ENCODE data around the gene SRA1.

The SRA1 gene

DNA sequence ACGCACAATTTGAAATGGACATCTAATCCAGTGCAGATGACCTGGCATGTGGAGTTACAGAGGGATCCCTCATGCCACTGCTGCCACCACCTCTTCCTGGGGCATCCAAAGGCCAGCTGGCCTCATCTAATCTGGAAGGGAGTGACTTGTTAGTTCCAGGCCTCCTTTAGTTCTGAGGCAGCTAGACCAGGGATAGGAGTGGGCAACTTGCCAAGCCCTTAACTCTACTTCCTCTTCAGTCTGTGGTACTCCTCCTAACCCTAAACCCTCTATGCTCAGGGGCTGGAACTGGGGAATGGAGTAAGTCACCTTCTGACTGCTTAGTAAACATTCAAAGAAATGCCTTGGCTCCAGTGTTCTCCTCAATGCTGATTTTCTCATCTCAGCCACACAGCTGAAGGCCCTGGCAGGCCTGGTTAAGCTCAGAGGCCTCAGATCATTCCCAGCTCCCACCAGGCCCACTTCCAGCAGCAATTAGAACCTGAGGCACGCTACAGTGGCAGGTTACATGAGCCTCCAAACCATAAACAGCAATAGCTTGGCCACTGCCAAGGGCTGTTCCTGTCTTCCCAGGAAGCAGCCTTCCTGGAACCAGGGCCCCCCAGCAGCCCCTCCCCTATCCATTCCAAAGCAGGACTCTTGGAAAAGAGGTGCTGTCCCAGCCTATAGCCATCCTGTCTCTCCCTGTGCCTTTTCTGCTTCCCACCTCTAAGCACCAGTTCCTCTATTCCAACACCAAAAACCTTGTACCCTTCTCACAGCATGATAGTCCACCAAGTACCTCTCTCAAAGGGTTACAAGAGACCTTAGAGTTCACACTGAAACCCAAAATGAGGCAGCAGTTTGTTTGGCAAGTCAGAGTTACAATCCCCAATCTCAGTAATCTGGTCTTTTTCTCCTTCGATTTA is 7.8 kb downstream of the SRA1 start:
- no peak for DNase-seq (ENCODE audit: low read depth)

GRCh38 chr5:140548791-140549190 is 8.5 kb downstream of the SRA1 start:
- no peak for DNase-seq (ENCODE audit: low read depth)

DNA sequence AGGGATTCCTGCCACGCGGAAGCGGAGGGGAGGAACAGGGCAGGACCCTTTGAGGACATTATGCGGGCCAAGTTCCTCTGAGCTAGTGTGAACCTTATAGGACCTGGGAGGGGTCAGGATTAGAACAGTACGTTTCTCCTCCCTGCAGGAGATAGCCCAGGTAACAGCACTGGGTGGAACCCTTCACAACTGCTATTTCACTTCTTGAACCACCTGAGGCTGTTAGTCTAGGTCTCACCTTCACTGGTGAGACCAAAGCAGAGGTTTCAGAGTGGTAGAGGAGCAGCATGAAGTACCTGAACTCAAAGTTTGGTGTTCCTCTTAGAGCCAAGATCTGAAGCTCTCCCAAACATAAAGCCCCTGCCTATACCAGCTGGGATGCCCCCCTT is 9.0 kb downstream of the SRA1 start:
- DNase-seq (ENCODE audit: low read depth), result no peak

DNA sequence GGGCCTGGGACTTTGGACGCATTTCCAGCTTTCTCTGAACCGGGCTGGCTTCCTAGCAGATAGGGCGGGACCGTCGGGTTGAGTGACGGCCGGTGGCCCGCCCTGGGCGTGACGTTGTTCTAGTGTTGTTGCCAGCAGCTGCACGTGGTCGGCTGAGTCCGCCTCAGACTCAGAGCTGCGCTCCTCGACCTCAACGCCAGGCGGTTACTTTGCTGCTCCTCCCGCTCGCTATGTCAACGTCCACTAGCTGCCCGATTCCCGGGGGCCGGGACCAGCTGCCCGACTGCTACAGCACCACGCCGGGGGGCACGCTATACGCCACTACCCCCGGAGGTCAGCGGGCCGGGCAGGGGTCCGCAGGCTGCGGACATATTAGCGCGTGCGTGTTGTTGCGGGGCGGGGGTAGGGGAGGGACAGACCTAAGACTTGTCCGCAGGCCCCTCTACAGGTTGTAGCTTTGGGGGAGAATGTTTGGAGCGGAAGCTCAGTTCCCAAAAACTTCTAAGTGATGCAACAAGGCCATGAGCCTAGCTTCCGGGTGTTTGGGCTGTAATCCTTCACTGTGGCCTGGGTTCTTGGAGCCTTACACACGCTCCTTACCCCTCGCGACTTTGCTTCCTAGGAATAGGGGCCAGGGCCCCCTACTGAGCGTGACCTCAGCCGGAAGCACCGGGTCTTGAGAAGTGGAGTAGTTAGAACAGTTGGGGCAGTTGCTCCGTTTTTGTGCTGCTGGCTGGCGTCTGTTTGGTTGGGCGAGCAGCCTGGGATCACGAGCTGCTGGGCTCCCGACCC is 9.6 kb downstream of the SRA1 start, which contains the start of gene EIF4EBP3:
Gene EIF4EBP3, plus strand, starts transcription at position 155 of the 792 bp plus-strand sequence. Its CDS starts 76 bp downstream, at position 231.
- DNase-seq (ENCODE audit: low read depth), result peak; percentile 84

- no peak for DNase-seq (ENCODE audit: low read depth)
Observed at GRCh38 chr5:140546851-140547507, 10.3 kb downstream of the SRA1 start.

- DNase-seq (ENCODE audit: low read depth), result no peak
Observed at GRCh38 chr5:140545606-140546005, 11.7 kb downstream of the SRA1 start.

GRCh38 chr5:140544986-140545385 is 12.3 kb downstream of the SRA1 start:
- DNase-seq (ENCODE audit: low read depth), result no peak

GRCh38 chr5:140542972-140543371 is 14.3 kb downstream of the SRA1 start:
- no peak for DNase-seq (ENCODE audit: low read depth)

DNA sequence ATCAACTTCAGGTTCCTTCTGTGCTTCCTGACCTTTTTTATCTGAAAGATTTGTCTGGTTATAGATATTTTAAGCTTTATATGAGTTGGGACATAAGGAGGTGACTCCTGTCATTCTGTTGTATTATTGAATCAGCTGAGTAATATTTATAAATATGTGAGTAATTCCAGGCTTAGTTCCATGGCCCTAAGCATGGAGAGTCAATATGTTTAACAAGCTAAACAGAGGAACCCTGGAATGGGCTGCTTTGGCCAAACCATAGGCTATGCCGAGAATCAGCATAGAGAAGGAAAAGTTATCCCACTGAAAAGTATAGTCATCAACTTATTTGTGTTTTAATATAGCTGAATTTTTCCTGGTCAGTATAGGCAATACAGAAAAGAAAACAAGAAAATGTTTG is 17.0 kb downstream of the SRA1 start:
- DNase-seq (ENCODE audit: low read depth), result no peak

DNA sequence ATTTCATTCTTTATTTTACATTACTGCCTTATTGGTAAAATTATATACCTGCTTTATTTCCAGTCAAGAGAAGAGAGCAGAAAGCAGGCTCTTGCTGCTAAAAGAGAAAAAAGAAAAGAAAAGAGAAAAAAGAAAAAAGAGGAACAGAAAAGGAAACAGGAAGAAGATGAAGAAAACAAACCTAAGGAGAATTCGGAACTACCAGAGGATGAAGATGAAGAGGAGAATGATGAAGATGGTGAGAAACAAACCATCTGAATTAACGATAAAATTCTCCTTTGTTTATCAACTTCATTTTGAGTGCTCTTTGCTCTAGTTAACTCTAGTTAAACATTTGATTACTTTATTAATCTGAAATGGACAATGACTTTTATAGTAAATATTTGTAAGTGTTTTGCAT is 33.3 kb downstream of the SRA1 start:
- no peak for DNase-seq (ENCODE audit: low read depth)

DNA sequence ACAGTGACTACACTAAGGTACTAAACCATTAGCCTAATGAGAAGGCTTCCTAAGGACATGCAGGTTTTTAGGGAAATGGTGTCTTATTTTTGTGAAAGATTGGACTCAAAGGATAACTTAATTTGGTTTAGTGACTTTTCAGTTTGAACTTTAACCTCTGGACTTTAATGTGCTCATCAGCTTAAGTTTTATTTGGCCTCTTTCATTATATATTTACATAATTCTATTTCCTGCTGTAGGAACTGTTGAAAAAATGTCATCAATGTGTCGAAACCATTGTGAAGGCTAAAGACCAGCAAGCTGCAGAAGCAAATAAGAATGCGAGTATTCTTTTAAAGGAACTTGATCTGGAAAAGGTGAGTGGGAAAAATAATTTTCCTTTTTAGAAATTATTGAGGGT is 44.1 kb downstream of the SRA1 start:
- no peak for DNase-seq (ENCODE audit: low read depth)

GRCh38 chr5:140509898-140510297 is 47.4 kb downstream of the SRA1 start:
- DNase-seq (ENCODE audit: low read depth), result no peak

DNA sequence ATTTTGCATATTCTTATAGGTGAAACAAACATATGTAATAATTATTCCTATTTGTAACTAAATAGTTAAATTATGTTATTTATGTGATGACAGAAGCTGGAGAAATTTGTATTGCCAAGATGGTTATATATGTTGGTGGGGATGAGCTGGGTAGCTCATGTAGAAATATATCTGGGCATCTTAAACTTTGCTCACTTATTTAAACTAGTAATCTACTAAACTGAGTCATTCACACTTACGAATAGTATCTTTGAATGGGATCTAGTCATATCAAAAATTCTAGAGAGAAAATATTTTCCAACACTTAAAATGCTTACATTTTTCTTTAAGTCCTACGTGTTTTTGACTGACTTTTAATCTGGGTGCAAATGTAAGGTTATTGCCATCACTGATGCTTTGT is 54.4 kb downstream of the SRA1 start:
- DNase-seq (ENCODE audit: low read depth), result no peak

All from non-pigmented ciliary epithelial cell (primary cell).